BLaER1 treated with 17β-estradiol and CSF1 and Interleukin-3, amounts not matched to agents 10 nM and 100 nM (cell line): Measurements from ENCODE around the gene ARMC3.
"Not testable (repeated sequence)": the region's sequence is repeated elsewhere in the genome, so short reads cannot be mapped to it uniquely, and the experiment has no call there.

Experiments used
- H3K27ac ChIP-seq, 11 experiments: shearing (Covaris generic); formaldehyde crosslinking; 2 replicates each; pipeline ENCODE4 v1.8.1; 2022
- H3K27me3 ChIP-seq, 11 experiments: shearing (Covaris generic); formaldehyde crosslinking; 2 replicates each; pipeline ENCODE4 v1.8.1; 2022
- H3K36me3 ChIP-seq, 11 experiments: shearing (Covaris generic); formaldehyde crosslinking; 2 replicates each; pipeline ENCODE4 v1.8.1; 2022
- H3K4me1 ChIP-seq, 10 experiments: shearing (Covaris generic); formaldehyde crosslinking; 2 replicates each; pipeline ENCODE4 v1.8.1; 2022
- H3K4me2 ChIP-seq, 11 experiments: shearing (Covaris generic); formaldehyde crosslinking; 2 replicates each; pipeline ENCODE4 v1.8.1; 2022
- H3K4me3 ChIP-seq, 10 experiments: shearing (Covaris generic); formaldehyde crosslinking; 2 replicates each; pipeline ENCODE4 v1.8.1; 2022
- H3K9ac ChIP-seq, 11 experiments: shearing (Covaris generic); formaldehyde crosslinking; 2 replicates each; pipeline ENCODE4 v1.8.1; 2022
- H3K9me3 ChIP-seq, 11 experiments: shearing (Covaris generic); formaldehyde crosslinking; replicated peaks in 1 of 11; 2 replicates each; pipeline ENCODE4 v1.8.1; 2022
- H4K20me1 ChIP-seq, 11 experiments: shearing (Covaris generic); formaldehyde crosslinking; 2 replicates each; pipeline ENCODE4 v1.8.1; 2022
- Cebpa-rat ChIP-seq, 11 experiments: shearing (Covaris generic); IDR thresholded peaks; 2 replicates each; pipeline ENCODE4 v1.8.1; 2022

Gene ARMC3

DNA sequence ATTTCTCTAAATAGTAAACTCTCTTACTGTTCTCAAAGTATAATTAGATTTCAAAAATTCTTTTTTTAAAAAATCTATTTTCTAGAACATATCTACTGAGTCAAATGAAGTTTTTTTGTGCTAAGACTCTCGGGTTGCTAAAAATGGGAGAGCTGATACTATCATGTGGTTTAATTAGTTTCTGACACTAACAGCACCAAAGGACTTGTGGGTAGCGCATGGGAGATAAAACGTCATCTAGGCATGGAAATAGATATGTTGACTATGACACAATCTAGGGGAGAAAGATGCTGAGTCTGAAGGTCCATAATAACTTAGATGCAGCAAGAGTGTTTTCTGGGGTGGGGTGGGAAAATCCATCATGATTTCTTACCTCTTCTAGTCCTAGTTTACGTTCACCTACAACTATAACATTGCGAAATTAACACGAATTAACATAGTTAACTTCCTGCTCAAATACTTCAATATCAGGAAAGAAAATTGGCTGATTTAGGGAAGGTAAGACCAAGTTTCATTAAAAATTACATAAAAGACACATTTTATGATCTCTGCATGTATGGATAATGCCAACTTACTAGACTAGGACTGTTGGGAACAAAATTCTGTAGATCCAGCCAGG is 14.3 kb upstream of the ARMC3 start:
- peaks cover 31 to 41% (median 36%) of the 10 kb centered on the region in 11 experiments for H3K9me3 ChIP-seq
- no peak overlapping the region for H3K4me3 ChIP-seq
- no peak overlapping the region for H3K9ac ChIP-seq
- no peaks in the 10 kb centered on the region for H3K27me3 ChIP-seq
- no peaks in the 10 kb centered on the region for H3K4me1 ChIP-seq
- H3K4me2 ChIP-seq = no peak overlapping the region
- no peaks in the 10 kb centered on the region for H3K36me3 ChIP-seq
- peak in 1 of 11 experiments; percentile 39; a peak in 1 of 22 replicates for TF ChIP-seq Cebpa-rat (IDR thresholded peaks at IDR 0.05)
- no peaks in the 10 kb centered on the region for H4K20me1 ChIP-seq
- H3K27ac ChIP-seq = no peak overlapping the region

- no peak for TF ChIP-seq Cebpa-rat (IDR thresholded peaks at IDR 0.05)
- no peak overlapping the region for H3K4me2 ChIP-seq
- no peak overlapping the region for H3K4me3 ChIP-seq
- H3K9ac ChIP-seq = no peak overlapping the region
- no peaks in the 10 kb centered on the region for H3K36me3 ChIP-seq
- H3K4me1 ChIP-seq = no peaks in the 10 kb centered on the region
- H3K9me3 ChIP-seq = peaks cover 16 to 26% (median 21%) of the 10 kb centered on the region in 11 experiments
- no peaks in the 10 kb centered on the region for H3K27me3 ChIP-seq
- no peak overlapping the region for H3K27ac ChIP-seq
- H4K20me1 ChIP-seq = no peaks in the 10 kb centered on the region
Observed at GRCh38 chr10:22915314-22915713, 12.5 kb upstream of the ARMC3 start.

DNA sequence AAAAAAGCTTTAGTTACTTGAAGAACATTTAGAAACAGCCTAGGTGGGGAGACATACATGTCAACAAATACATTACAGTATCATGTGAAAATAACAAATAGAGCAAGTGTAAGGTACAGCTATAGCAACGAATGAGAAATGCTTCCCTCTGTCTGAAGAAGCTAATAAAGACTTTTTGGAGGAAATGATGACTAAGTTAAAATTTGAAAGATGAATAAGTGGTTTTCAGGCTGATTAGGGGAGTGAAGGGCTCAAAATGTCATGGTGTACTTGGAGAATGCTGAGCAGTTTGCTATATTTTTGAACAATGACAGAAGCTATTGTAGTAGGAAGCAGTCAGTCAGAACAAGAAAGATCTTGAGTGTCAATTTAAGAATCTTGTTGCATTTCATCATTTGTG is 2.8 kb upstream of the ARMC3 start:
- no peak for TF ChIP-seq Cebpa-rat (IDR thresholded peaks at IDR 0.05)
- H4K20me1 ChIP-seq = no peaks in the 10 kb centered on the region
- H3K36me3 ChIP-seq = no peaks in the 10 kb centered on the region
- H3K27me3 ChIP-seq = no peaks in the 10 kb centered on the region
- H3K27ac ChIP-seq = no peak overlapping the region
- H3K4me3 ChIP-seq = no peak overlapping the region
- no peak overlapping the region for H3K9ac ChIP-seq
- H3K4me1 ChIP-seq = no peaks in the 10 kb centered on the region
- peaks cover 9 to 30% (median 15%) of the 10 kb centered on the region in 11 experiments for H3K9me3 ChIP-seq
- H3K4me2 ChIP-seq = no peak overlapping the region

GRCh38 chr10:22927166-22927565 is 687 bp upstream of the ARMC3 start:
- H3K27ac ChIP-seq = no peak overlapping the region
- H3K4me1 ChIP-seq = peaks cover 12 to 15% (median 14%) of the 10 kb centered on the region in 10 experiments
- no peaks in the 10 kb centered on the region for H3K36me3 ChIP-seq
- H3K27me3 ChIP-seq = no peaks in the 10 kb centered on the region
- H3K9me3 ChIP-seq = peaks cover 9 to 25% (median 15%) of the 10 kb centered on the region in 11 experiments; a peak in 21 of 22 replicates
- H3K9ac ChIP-seq = no peak overlapping the region
- no peaks in the 10 kb centered on the region for H4K20me1 ChIP-seq
- no peak overlapping the region for H3K4me2 ChIP-seq
- TF ChIP-seq Cebpa-rat (IDR thresholded peaks at IDR 0.05) = no peak
- H3K4me3 ChIP-seq = no peak overlapping the region

DNA sequence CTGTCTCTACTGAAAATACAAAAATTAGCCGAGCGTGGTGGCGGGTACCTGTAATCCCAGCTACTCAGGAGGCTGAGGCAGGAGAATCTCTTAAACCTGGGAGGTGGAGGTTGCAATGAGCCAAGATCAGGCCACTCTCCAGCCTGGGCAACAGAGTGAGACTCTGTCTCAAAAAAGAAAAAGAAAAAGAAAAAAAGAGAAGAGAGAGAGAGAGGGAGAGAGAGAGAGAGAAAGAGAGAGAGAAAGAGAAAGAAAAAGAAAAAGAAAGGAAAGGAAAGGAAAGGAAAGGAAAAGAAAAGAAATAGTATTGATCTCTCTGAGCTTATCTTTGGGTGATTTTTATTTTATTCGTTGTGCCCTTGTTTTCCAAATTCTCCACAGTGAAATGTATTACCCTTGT is 1.2 kb downstream of the ARMC3 start:
- H3K4me3 ChIP-seq, H3K27me3 ChIP-seq, H3K9ac ChIP-seq, H3K27ac ChIP-seq, H3K36me3 ChIP-seq, H4K20me1 ChIP-seq, H3K4me2 ChIP-seq: not testable (repeated sequence)
- Histone ChIP-seq H3K9me3 (peaks cover 7 to 16% (median 10%) of the 10 kb centered on the region in 11 experiments; a peak in 21 of 22 replicates), H3K4me1 (peaks cover 21 to 31% (median 29%) of the 10 kb centered on the region in 10 experiments)

- TF ChIP-seq Cebpa-rat (IDR thresholded peaks at IDR 0.05) = no peak
- peaks cover 21 to 40% (median 34%) of the 10 kb centered on the region in 10 experiments for H3K4me1 ChIP-seq
- H3K9ac ChIP-seq = no peak overlapping the region
- no peaks in the 10 kb centered on the region for H3K36me3 ChIP-seq
- H3K27ac ChIP-seq = no peak overlapping the region
- no peak overlapping the region for H3K4me3 ChIP-seq
- H4K20me1 ChIP-seq = no peaks in the 10 kb centered on the region
- H3K27me3 ChIP-seq = no peaks in the 10 kb centered on the region
- peaks cover 7 to 15% (median 10%) of the 10 kb centered on the region in 11 experiments; a peak in 21 of 22 replicates for H3K9me3 ChIP-seq
- peak overlapping the region; percentile 15 to 84 (median 72); a peak in 21 of 22 replicates for H3K4me2 ChIP-seq
Observed at GRCh38 chr10:22931948-22932347, 4.1 kb downstream of the ARMC3 start.

- TF ChIP-seq Cebpa-rat (IDR thresholded peaks at IDR 0.05) = no peak
- H3K27ac ChIP-seq = no peak overlapping the region
- H3K9ac ChIP-seq = peak overlapping the region in 1 of 11 experiments; percentile 1; a peak in 1 of 22 replicates
- H3K27me3 ChIP-seq = no peaks in the 10 kb centered on the region
- H3K4me2 ChIP-seq = peak overlapping the region; percentile 27 to 84 (median 72); a peak in 20 of 22 replicates
- peaks cover 3 to 7% (median 4%) of the 10 kb centered on the region in 11 experiments; a peak in 21 of 22 replicates for H3K9me3 ChIP-seq
- no peaks in the 10 kb centered on the region for H4K20me1 ChIP-seq
- peaks cover 21 to 40% (median 34%) of the 10 kb centered on the region in 10 experiments for H3K4me1 ChIP-seq
- no peaks in the 10 kb centered on the region for H3K36me3 ChIP-seq
- no peak overlapping the region; a peak in 1 of 20 replicates for H3K4me3 ChIP-seq
Observed at GRCh38 chr10:22932626-22933370, 4.9 kb downstream of the ARMC3 start.

DNA sequence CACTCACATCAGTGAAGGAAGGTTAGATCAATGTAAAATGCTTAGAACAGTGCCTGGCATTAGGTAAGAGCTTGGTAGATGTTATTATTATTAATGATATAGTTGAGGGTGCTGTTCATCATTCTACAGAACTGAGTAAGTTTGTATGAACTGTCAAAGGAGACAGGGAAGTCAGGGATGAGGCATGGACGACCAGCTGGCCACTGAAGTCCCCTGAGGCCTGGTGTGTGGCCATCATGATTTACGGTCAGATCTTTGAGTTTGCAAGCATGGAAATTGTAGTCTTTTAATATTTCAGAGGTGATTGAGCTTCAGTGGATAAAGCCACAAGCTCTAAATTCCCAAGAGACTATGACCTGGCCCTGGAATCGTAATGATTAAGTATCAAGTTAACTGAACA is 6.9 kb downstream of the ARMC3 start:
- Histone ChIP-seq H4K20me1 (no peaks in the 10 kb centered on the region), H3K9me3 (no peaks in the 10 kb centered on the region; a peak in 1 of 22 replicates), H3K27ac (no peak overlapping the region), H3K9ac (no peak overlapping the region), H3K4me3 (no peak overlapping the region), H3K4me1 (peaks cover 21 to 40% (median 34%) of the 10 kb centered on the region in 10 experiments), H3K27me3 (no peaks in the 10 kb centered on the region), H3K36me3 (no peaks in the 10 kb centered on the region), H3K4me2 (peak overlapping the region in 6 of 11 experiments; percentile 1 to 40 (median 24); a peak in 7 of 22 replicates)
- no peak for TF ChIP-seq Cebpa-rat (IDR thresholded peaks at IDR 0.05)

- Histone ChIP-seq H3K27ac (no peak overlapping the region), H3K36me3 (no peaks in the 10 kb centered on the region), H3K4me1 (no peaks in the 10 kb centered on the region), H3K4me2 (no peak overlapping the region), H3K4me3 (no peak overlapping the region), H3K9me3 (peaks cover 9 to 22% (median 13%) of the 10 kb centered on the region in 11 experiments), H4K20me1 (no peaks in the 10 kb centered on the region), H3K9ac (no peak overlapping the region), H3K27me3 (no peaks in the 10 kb centered on the region)
- TF ChIP-seq Cebpa-rat (IDR thresholded peaks at IDR 0.05) = no peak
Observed at GRCh38 chr10:22942437-22942836, 14.6 kb downstream of the ARMC3 start.
